Central memory CD8-positive, alpha-beta T cell (primary cell): ENCODE results near the gene YJEFN3.
A peak's percentile ranks its signal among the peaks of the same experiment; 100 is the strongest.

ENCODE experiments used
- ATAC-seq: fragments of 150-1000 bp; cut with Tn5 transposase; replicated peaks from 2 replicates; pipeline ENCODE4 v1.10.0; 2022; ENCODE audit warnings: mild to moderate bottlenecking, moderate FRiP score, moderate number of reproducible peaks; ENCODE audit not compliant: poor library complexity, severe bottlenecking; ENCODE audit errors: extremely low read depth
- DNase-seq, 2 donors: peaks; one replicate each; pipeline ENCODE4 v3.0.0; 2021; ENCODE audit warnings: low spot score in 2 of 2
- H3K27ac Mint-ChIP-seq: one replicate; pipeline ENCODE4 v1.8.0; 2022; ENCODE audit warnings: low read depth, mild to moderate bottlenecking, moderate library complexity, mixed read lengths
- H3K27me3 Mint-ChIP-seq: one replicate; pipeline ENCODE4 v1.8.0; 2022; ENCODE audit warnings: mixed read lengths
- H3K36me3 Mint-ChIP-seq: one replicate; pipeline ENCODE4 v1.8.0; 2022; ENCODE audit warnings: mild to moderate bottlenecking, moderate library complexity, mixed read lengths; ENCODE audit not compliant: insufficient read depth
- H3K4me1 Mint-ChIP-seq: one replicate; pipeline ENCODE4 v1.8.0; 2022; ENCODE audit warnings: mixed read lengths
- H3K4me3 Mint-ChIP-seq: one replicate; pipeline ENCODE4 v1.8.0; 2022; ENCODE audit warnings: mild to moderate bottlenecking, moderate library complexity, mixed read lengths
- H3K9me3 Mint-ChIP-seq: one replicate; pipeline ENCODE4 v1.8.0; 2022; ENCODE audit warnings: mixed read lengths

The YJEFN3 gene

DNA sequence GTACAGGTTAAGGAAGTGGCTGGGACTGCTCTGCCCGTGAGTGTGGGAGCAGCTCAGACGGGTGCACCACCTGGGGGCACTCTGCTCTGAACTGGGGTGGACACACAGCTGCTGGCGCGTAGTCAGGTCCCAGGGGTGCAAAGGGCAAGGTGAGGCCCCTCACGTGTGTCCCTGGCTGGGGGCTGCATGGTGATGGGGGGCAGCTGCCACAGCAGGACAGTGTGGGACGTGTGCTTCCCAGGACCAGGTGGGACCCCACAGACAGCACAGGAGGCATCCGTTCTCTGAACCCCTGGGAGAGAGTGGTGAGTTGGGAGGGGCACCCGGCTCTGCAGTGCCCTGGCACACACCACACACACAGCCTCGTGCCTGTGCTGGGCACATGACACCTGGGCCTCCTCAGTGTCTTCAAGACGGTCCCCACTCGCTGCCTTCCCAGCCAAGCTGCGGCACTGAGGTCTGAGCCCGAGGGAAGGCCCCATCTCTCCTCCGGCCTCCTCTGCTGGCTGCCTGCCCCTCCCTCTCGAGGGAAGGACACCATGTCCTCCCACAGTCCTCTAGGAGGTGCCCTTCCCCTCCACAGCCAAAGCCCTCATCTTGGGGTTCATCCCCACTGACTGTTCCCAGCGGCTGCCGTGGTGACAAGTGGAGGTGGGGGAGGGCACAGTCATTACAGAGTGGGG lies 34.1 kb downstream of the YJEFN3 start:
- Mint-ChIP-seq H3K4me1 (peaks cover 15% of the 10 kb centered on the region), H3K27ac (peak overlapping the region; percentile 53), H3K36me3 (peaks cover 25% of the 10 kb centered on the region), H3K27me3 (no peaks in the 10 kb centered on the region), H3K4me3 (no peak overlapping the region), H3K9me3 (no peaks in the 10 kb centered on the region)
- ATAC-seq = peak; percentile 73
- no peak for DNase-seq

DNA sequence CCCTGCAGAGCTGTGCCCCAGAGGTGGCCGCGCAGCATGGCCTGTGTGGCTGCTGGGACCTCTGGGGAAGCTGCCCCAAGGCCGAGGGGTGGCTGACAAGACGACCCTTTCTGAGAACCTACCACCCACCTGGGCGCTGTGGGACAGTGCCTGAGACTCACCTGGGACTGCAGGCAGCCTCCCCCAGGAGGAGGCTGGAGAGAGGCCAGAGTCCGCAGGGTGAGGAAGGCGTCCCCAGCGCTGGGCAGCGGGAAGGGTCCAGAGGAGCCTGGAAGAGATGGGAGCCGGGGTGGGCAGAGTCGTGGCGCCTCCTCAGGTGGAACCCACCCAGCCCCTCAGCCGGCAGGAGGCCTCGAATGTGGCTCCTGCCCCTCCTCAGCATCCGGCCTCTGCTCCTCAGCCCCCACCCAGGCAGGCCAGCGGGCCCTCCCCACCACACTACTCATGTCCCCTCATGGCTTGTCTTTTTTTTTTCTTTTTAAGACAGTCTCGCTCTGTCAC lies 34.7 kb downstream of the YJEFN3 start:
- no peak overlapping the region for H3K4me3 Mint-ChIP-seq
- H3K27ac Mint-ChIP-seq = peak overlapping the region; percentile 53
- no peaks in the 10 kb centered on the region for H3K27me3 Mint-ChIP-seq
- H3K4me1 Mint-ChIP-seq = peaks cover 17% of the 10 kb centered on the region
- ATAC-seq (no peak), DNase-seq (no peak)
- no peaks in the 10 kb centered on the region for H3K9me3 Mint-ChIP-seq
- H3K36me3 Mint-ChIP-seq = peaks cover 25% of the 10 kb centered on the region

DNA sequence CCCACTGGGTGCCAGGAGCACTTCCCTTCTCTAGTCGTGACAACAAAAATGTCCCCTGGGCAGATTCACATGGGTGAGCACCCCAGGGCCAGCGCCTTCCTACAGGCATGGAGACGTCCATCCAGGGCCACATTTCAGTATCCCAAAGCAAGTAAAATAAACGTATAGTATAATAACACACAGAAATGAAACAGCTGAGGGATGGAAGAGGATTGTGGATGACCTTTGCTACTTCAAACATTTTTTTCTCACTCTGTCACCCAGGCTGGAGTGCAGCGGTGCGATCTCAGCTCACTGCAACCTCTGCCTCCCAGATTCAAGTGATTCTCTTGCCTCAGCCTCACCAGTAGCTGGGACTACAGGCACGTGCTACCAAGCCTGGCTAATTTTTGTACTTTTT lies 37.6 kb downstream of the YJEFN3 start:
- Mint-ChIP-seq H3K4me3 (no peak overlapping the region), H3K4me1 (peaks cover 25% of the 10 kb centered on the region), H3K36me3 (peaks cover 31% of the 10 kb centered on the region), H3K9me3 (no peaks in the 10 kb centered on the region), H3K27me3 (no peaks in the 10 kb centered on the region), H3K27ac (no peak overlapping the region)
- DNase-seq = no peak
- no peak for ATAC-seq

DNA sequence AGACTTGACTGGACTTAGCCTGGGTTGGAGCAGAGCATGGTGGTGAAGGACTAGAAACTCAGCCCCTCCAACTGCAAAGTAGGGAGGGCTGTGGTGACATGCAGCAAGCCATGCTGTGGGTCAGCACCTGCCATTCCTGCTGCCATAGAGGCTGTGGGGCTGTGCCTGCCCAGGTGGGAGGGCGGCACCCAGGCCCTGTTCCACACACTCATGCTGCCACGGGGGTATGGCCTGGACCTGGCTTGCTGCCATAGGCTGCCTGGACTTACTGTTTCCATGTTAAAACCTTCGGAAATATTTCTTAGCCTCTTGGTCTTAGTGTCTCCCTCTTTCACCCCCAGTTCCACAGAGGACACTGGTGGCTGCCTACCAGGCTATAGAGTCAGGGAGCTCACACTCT lies 38.7 kb downstream of the YJEFN3 start:
- Mint-ChIP-seq H3K27ac (peak overlapping the region; percentile 61), H3K27me3 (no peaks in the 10 kb centered on the region), H3K9me3 (no peaks in the 10 kb centered on the region), H3K4me3 (no peak overlapping the region), H3K36me3 (peaks cover 25% of the 10 kb centered on the region), H3K4me1 (peaks cover 21% of the 10 kb centered on the region)
- ATAC-seq (no peak), DNase-seq (no peak)

DNA sequence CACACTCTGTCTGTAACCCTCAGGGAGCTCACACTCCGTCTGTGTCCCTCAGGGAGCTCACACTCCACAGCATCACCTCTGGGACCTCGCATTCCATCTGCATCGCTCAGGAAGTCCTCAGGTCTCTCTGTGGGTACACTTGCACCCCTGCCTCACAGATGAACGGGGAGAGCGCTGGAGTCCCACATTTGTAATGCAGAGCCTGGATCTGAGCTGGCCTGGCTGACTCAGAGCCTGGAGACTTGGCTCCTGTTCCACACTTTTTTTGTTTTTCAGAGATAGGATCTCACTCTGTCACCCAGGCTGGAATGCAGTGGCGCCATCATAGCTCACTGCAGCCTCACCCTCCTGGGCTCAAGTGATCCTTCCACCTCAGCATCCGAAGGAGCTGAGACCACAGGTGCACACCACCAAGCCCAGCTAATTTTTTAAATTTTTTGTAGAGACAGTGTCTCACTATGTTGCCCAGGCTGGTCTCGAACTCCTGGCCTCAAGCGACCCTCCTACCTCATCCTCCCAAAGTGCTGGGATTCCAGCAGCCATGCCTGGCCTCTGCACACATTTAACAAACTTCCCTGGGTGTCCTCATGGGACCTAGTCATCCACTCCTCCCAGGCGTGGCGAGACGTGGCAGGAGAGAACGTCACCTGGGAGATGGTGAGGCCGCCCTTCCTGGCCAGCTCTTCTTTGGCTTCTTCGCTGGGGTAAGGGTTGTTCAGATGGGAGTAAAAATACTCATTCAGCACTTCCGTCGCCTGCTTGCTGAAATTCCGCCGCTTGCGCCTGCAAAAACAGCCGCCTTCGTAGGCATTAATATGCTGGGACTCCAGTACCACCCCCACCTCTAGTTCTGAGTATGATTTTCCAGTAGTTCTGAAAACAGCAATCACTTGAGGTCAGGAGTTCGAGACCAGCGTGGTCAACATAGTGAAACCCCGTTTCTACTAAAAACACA lies 40.4 kb downstream of the YJEFN3 start:
- H3K4me3 Mint-ChIP-seq = no peak overlapping the region
- peaks cover 14% of the 10 kb centered on the region for H3K4me1 Mint-ChIP-seq
- ATAC-seq = no peak
- DNase-seq = no peak
- H3K27ac Mint-ChIP-seq = peak overlapping the region; percentile 61
- H3K27me3 Mint-ChIP-seq = no peaks in the 10 kb centered on the region
- H3K36me3 Mint-ChIP-seq = peaks cover 20% of the 10 kb centered on the region
- H3K9me3 Mint-ChIP-seq = no peaks in the 10 kb centered on the region

DNA sequence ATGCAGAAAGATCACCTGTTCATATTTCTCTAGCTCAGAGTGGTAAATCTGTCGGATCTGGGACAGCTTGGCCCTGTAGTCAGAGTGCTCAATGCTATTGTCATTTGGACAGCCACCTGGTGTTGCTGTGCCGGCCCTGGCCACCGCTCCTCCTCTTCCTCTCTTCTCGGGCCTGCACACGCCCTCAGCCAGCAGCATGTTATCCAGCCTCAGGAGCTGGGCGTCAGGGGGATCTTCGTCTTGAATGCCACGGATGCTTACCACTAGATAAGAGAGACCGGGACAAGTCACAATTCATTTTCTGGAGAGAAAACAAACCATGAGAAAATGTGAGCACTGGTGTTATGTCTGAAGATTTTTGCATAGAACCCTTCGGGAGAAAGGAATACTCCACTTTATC lies 41.9 kb downstream of the YJEFN3 start:
- Mint-ChIP-seq H3K36me3 (peaks cover 17% of the 10 kb centered on the region), H3K4me3 (no peak overlapping the region), H3K27me3 (no peaks in the 10 kb centered on the region), H3K27ac (peak overlapping the region; percentile 37), H3K9me3 (no peaks in the 10 kb centered on the region), H3K4me1 (peaks cover 14% of the 10 kb centered on the region)
- DNase-seq (no peak), ATAC-seq (no peak)

DNA sequence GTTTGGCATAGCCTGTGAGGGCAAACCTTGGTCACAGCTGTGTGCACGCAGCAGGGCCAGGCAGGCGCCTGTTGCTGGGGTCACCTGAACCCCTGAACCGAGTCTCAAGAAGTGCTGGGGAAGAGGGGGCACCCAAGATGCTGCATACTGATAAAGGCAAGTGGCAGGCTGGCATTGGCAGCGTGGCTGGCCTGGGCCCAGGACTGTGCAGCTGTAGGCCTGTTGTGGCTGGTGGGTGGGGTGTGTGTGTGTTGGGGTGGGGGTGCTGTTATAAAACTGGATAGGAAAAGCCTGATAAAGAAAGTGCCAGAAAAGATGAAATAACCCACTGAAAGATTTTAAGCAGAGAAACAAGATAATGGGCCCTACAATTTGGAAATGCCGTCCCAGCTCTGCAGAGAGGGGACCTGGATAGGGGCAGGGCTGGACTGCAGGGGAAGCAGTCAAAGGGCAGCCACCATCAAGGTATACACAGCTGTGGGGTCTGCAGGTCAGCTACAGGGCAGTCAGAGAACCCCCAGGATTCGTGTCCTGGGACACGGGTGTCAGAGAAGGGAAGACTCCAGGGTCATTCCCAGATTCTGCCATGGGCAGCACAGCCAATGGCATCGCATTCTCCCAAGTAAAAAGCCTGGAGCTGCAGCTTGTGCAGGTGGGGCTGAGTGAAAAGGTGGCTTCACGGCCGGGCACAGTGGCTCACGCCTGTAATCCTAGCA lies 42.5 kb downstream of the YJEFN3 start:
- ATAC-seq = no peak
- Mint-ChIP-seq H3K27ac (peak overlapping the region; percentile 37), H3K9me3 (no peaks in the 10 kb centered on the region), H3K36me3 (peaks cover 15% of the 10 kb centered on the region), H3K4me3 (no peak overlapping the region), H3K4me1 (peaks cover 14% of the 10 kb centered on the region), H3K27me3 (no peaks in the 10 kb centered on the region)
- no peak for DNase-seq

DNA sequence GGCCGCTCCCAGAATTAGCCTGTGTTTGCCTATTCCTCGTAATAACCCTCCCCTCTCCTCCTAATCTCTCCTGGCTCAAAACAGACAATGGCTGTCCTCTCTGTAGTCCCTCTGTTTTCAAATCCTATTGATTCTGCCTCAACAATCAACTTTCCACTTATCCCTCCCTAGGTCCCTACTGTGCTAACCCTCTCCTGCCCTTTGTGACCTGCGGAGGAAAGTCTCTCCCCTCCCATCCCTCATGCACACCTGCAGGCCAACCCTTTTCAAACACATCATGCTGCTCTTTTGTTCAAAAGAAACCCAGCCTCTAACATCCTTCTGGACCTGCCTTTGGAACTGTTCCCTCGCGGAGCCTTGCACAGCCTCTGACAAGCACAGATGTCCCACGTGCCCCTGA lies 46.7 kb downstream of the YJEFN3 start:
- Mint-ChIP-seq H3K9me3 (no peaks in the 10 kb centered on the region), H3K36me3 (peaks cover 6% of the 10 kb centered on the region), H3K4me3 (no peak overlapping the region), H3K4me1 (peaks cover 7% of the 10 kb centered on the region), H3K27me3 (no peaks in the 10 kb centered on the region), H3K27ac (peak overlapping the region; percentile 27)
- ATAC-seq (no peak), DNase-seq (no peak)

DNA sequence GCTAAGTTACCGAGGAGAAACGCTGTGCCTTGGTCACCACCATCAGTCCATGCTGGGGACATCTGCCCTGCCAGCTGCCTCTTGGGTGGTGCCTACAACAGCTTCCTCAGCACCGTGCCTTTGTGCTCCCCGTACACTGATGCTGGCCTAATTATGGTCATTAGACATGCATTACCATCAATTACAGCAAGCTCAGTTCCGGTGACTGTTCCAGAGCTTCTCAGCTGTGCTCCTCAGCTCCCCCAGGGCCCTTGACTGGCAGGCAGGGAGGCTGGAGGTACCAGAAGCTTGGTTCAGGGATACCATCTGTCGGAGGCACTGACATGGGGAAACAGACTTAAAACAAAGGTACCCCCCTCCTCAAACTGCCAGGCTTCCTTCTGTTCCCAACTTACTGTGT lies 49.5 kb downstream of the YJEFN3 start:
- Mint-ChIP-seq H3K9me3 (no peaks in the 10 kb centered on the region), H3K27ac (no peak overlapping the region), H3K36me3 (peaks cover 6% of the 10 kb centered on the region), H3K4me1 (peaks cover 16% of the 10 kb centered on the region), H3K27me3 (no peaks in the 10 kb centered on the region), H3K4me3 (no peak overlapping the region)
- ATAC-seq (no peak), DNase-seq (no peak)

DNA sequence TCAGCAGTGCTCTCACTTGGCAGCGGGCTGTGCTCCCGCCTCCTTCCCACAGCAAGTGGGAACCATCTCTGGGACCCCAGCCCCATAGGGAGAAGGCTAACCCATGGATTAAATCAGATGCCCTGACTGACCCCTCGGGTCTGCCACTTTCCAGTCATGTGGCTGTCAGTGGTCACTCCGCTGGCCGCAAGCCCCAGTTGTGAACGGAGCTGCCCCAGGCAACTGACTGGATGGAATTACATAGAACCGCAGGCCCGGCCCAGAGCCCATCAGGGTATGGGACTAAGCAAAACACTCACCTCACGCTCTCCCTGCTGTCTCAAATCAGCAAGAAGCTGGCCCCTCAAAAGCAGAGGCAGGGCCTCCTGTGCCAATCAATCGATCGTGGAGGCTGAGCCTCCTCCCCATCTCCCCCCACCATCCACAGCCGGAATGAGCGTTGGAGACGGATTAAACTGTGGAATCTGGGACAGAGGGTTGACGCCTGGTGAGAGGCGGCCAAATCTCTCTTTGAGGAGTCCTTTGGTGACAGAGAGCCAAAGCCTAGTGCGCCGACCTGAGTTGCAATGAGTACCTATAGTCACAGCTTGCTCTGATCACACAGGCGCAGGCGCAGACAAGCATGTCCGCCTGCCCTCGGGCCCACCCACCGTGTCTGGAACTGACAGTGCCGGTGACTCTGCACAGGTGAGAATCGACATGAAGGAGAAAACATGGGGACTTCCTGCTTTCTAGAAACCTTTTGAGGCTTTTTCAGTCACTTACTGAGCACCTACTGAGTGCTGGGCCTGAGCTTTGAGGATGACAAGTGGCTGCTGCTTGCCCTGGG lies 51.0 kb downstream of the YJEFN3 start:
- no peak for ATAC-seq
- H3K36me3 Mint-ChIP-seq = peaks cover 7% of the 10 kb centered on the region
- H3K4me1 Mint-ChIP-seq = peaks cover 16% of the 10 kb centered on the region
- no peaks in the 10 kb centered on the region for H3K27me3 Mint-ChIP-seq
- H3K4me3 Mint-ChIP-seq = no peak overlapping the region
- peak overlapping the region; percentile 82 for H3K27ac Mint-ChIP-seq
- no peak for DNase-seq
- no peaks in the 10 kb centered on the region for H3K9me3 Mint-ChIP-seq

DNA sequence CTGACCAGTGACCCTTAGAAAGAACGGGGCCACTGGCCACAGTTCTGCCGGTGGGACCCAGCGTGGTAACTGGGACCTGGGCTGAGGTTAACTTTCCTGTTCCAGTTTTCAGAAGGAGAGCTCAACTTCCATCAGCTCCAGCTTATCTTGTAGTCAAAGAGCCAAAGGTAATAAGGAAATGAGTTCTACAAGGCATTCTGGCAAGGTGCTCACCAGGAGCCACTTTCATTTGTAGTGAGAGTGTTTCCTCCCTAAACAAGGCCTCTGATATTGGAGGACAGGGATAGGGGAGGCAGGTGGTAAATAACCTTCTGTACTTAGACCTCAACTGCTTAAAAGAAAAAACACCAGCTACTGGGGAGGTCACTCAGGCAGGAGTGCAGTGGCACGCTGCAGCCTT lies 51.7 kb downstream of the YJEFN3 start:
- ATAC-seq (no peak), DNase-seq (no peak)
- Mint-ChIP-seq H3K36me3 (peaks cover 8% of the 10 kb centered on the region), H3K27ac (no peak overlapping the region), H3K9me3 (no peaks in the 10 kb centered on the region), H3K4me3 (no peak overlapping the region), H3K4me1 (peaks cover 16% of the 10 kb centered on the region), H3K27me3 (no peaks in the 10 kb centered on the region)

DNA sequence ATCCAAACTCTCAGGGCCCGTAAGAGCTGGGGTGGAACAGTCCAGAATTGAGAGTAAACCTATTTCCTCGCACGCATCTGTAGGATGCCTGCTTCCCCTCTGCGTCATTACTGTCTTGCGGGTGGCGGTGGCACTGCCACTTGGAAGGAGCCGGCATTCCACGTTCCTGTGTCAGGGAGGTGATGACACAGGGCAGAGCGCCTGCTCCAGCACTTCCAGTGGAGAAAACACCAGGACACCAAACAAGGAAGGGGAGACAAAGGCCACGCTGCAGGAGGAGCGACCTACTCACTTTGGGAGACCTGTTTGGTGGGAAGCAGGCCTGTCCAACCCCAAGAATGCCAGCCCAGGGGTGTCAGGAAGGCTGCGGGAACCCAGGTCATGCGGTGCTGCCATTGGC lies 52.7 kb downstream of the YJEFN3 start:
- no peak for ATAC-seq
- Mint-ChIP-seq H3K36me3 (peaks cover 11% of the 10 kb centered on the region), H3K27me3 (no peaks in the 10 kb centered on the region), H3K27ac (peak overlapping the region; percentile 51), H3K9me3 (no peaks in the 10 kb centered on the region), H3K4me3 (peak overlapping the region; percentile 20), H3K4me1 (peaks cover 16% of the 10 kb centered on the region)
- DNase-seq = no peak
